ENCODE measurements around the gene OR1E2.
"Not testable (repeated sequence)": the region's sequence is repeated elsewhere in the genome, so short reads cannot be mapped to it uniquely, and the experiment has no call there.

Gene OR1E2

GRCh38 chr17:3433741-3434140 lies at the start of gene OR1E2:
Gene OR1E2 (minus strand): TSS chr17:3433841. CDS start chr17:3433841, 0 bp downstream.
- H3K4me1 ChIP-seq (ENCODE audit: control insufficient read depth, insufficient read depth, low read length), result no peaks in the 10 kb centered on the region
- no peak within 1 kb of the TSS for H3K9ac ChIP-seq (ENCODE audit: low read length in 2 of 2)
- no peaks in the 10 kb centered on the region for H3K36me3 ChIP-seq (ENCODE audit: control insufficient read depth in 2 of 2, insufficient read depth in 2 of 2, low read length in 2 of 2)
- no peak within 1 kb of the TSS for H3K4me3 ChIP-seq (ENCODE audit: low read length in 2 of 2)
- no peaks in the 10 kb centered on the region for H3K27me3 ChIP-seq (ENCODE audit: control insufficient read depth in 1 of 2, insufficient read depth in 2 of 2, low read length in 2 of 2)
- H3K9me3 ChIP-seq (ENCODE audit: control insufficient read depth in 2 of 2, low read length in 2 of 2), result no peaks in the 10 kb centered on the region
- H3K27ac ChIP-seq (ENCODE audit: low read length), result no peak within 1 kb of the TSS

- peaks cover 2 to 3% of the 10 kb centered on the region in 2 donors for H3K27me3 ChIP-seq (ENCODE audit: control insufficient read depth in 1 of 2, insufficient read depth in 2 of 2, low read length in 2 of 2)
- H3K36me3 ChIP-seq (ENCODE audit: control insufficient read depth in 2 of 2, insufficient read depth in 2 of 2, low read length in 2 of 2), result no peaks in the 10 kb centered on the region
- H3K4me3 ChIP-seq (ENCODE audit: low read length in 2 of 2), result no peak overlapping the region
- no peaks in the 10 kb centered on the region for H3K4me1 ChIP-seq (ENCODE audit: control insufficient read depth, insufficient read depth, low read length)
- H3K9me3 ChIP-seq (ENCODE audit: control insufficient read depth in 2 of 2, low read length in 2 of 2), result no peaks in the 10 kb centered on the region
- H3K9ac ChIP-seq (ENCODE audit: low read length in 2 of 2), result no peak overlapping the region
- H3K27ac ChIP-seq (ENCODE audit: low read length), result no peak overlapping the region
Measured at GRCh38 chr17:3482852-3483251, 49.2 kb upstream of the OR1E2 start.

DNA sequence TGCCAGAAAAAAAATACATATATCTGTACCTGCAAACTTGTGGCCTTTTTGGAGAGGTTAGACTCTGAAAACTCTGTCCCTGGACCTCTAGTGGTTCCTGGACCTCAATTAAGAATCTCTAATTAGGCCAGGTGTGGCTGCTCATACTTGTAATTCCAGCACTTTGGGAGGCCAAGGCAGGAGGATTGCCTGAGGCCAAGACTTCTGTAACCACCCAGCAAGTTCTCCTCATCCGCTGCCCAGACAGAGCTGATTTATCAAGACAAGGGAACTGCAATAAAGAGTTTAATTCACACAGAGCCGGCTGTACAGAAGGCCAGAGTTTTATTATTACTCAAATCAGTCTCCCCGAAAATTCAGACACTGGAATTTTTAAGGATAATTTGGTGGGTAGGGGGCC lies 46.3 kb upstream of the OR1E2 start:
- H3K4me1 ChIP-seq (ENCODE audit: control insufficient read depth, insufficient read depth, low read length), result no peaks in the 10 kb centered on the region
- H3K27ac ChIP-seq (ENCODE audit: low read length), result no peak overlapping the region
- H3K4me3 ChIP-seq (ENCODE audit: low read length in 2 of 2), result no peak overlapping the region
- H3K36me3 ChIP-seq (ENCODE audit: control insufficient read depth in 2 of 2, insufficient read depth in 2 of 2, low read length in 2 of 2), result no peaks in the 10 kb centered on the region
- no peaks in the 10 kb centered on the region for H3K9me3 ChIP-seq (ENCODE audit: control insufficient read depth in 2 of 2, low read length in 2 of 2)
- no peak overlapping the region for H3K9ac ChIP-seq (ENCODE audit: low read length in 2 of 2)
- peaks cover 0 to 3% of the 10 kb centered on the region in 2 donors for H3K27me3 ChIP-seq (ENCODE audit: control insufficient read depth in 1 of 2, insufficient read depth in 2 of 2, low read length in 2 of 2)

- H3K27ac ChIP-seq (ENCODE audit: low read length), result no peak within 1 kb of the TSS
- H3K4me1 ChIP-seq (ENCODE audit: control insufficient read depth, insufficient read depth, low read length), result no peaks in the 10 kb centered on the region
- H3K36me3 ChIP-seq (ENCODE audit: control insufficient read depth in 2 of 2, insufficient read depth in 2 of 2, low read length in 2 of 2), result no peaks in the 10 kb centered on the region
- H3K27me3 ChIP-seq (ENCODE audit: control insufficient read depth in 1 of 2, insufficient read depth in 2 of 2, low read length in 2 of 2), result no peaks in the 10 kb centered on the region
- peak within 1 kb of the TSS; percentile 3 to 10 for H3K9ac ChIP-seq (ENCODE audit: low read length in 2 of 2)
- peak within 1 kb of the TSS; percentile 15 to 61 for H3K4me3 ChIP-seq (ENCODE audit: low read length in 2 of 2)
- H3K9me3 ChIP-seq (ENCODE audit: control insufficient read depth in 2 of 2, low read length in 2 of 2), result no peaks in the 10 kb centered on the region
Measured at GRCh38 chr17:3475812-3476610, 42.4 kb upstream of the OR1E2 start, which contains the start of gene ASPA. Gene ASPA (plus strand): TSS chr17:3475997. CDS start chr17:3476160, 163 bp downstream.

DNA sequence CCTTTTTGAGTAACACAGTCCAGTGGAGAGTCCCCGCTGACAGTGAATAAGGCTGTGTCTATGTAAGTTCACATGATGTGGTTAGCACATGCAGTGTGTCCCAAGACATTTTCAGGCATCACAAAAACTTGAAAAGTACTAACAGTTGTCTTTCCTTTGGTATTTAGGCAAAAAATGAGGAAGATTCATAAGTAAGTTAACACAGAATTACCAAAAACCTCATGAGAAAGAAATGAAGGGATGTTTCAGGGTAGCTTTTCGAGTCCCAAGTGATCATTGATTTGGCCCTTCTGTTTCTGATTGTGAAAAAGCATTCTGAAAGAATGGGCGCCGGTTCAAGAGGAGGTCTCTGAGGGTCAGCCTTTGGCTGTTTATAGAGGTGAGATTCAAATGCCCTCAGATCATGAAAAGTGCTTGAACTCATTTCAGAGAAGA lies 41.6 kb upstream of the OR1E2 start:
- H3K4me3 ChIP-seq (ENCODE audit: low read length in 2 of 2), result peak overlapping the region in 1 of 2 donors; percentile 61
- H3K9ac ChIP-seq (ENCODE audit: low read length in 2 of 2), result no peak overlapping the region
- H3K36me3 ChIP-seq (ENCODE audit: control insufficient read depth in 2 of 2, insufficient read depth in 2 of 2, low read length in 2 of 2), result no peaks in the 10 kb centered on the region
- no peaks in the 10 kb centered on the region for H3K9me3 ChIP-seq (ENCODE audit: control insufficient read depth in 2 of 2, low read length in 2 of 2)
- H3K27me3 ChIP-seq (ENCODE audit: control insufficient read depth in 1 of 2, insufficient read depth in 2 of 2, low read length in 2 of 2), result no peaks in the 10 kb centered on the region
- H3K4me1 ChIP-seq (ENCODE audit: control insufficient read depth, insufficient read depth, low read length), result no peaks in the 10 kb centered on the region
- H3K27ac ChIP-seq (ENCODE audit: low read length), result no peak overlapping the region

- Histone ChIP-seq H3K36me3 (ENCODE audit: control insufficient read depth in 2 of 2, insufficient read depth in 2 of 2, low read length in 2 of 2) (no peaks in the 10 kb centered on the region), H3K27me3 (ENCODE audit: control insufficient read depth in 1 of 2, insufficient read depth in 2 of 2, low read length in 2 of 2) (no peaks in the 10 kb centered on the region), H3K9me3 (ENCODE audit: control insufficient read depth in 2 of 2, low read length in 2 of 2) (no peaks in the 10 kb centered on the region), H3K27ac (ENCODE audit: low read length) (no peak overlapping the region), H3K4me1 (ENCODE audit: control insufficient read depth, insufficient read depth, low read length) (no peaks in the 10 kb centered on the region), H3K4me3 (ENCODE audit: low read length in 2 of 2) (no peak overlapping the region), H3K9ac (ENCODE audit: low read length in 2 of 2) (no peak overlapping the region)
Measured at GRCh38 chr17:3474212-3474611, 40.6 kb upstream of the OR1E2 start.

DNA sequence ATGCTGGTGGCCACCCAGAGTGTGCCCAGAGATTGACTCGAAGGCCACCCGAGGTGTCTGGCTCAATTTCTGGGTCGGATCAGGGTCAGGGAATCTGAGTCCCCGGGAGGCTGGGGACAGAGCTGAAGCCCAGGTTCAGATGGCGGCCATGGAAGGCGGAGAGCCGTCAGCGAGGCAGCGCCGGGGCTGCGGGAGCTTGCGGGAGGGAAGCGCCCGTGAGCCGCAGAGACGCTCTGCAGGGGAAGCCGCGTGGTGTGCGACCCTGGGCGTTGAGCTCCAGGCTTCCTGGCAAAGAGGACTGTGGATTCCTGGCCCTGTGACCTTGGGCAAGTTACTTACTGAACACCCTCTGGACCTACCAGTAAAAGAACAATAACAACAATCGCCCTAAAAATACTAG lies 38.5 kb upstream of the OR1E2 start:
- Histone ChIP-seq H3K27me3 (ENCODE audit: control insufficient read depth in 1 of 2, insufficient read depth in 2 of 2, low read length in 2 of 2) (no peaks in the 10 kb centered on the region), H3K36me3 (ENCODE audit: control insufficient read depth in 2 of 2, insufficient read depth in 2 of 2, low read length in 2 of 2) (no peaks in the 10 kb centered on the region)

DNA sequence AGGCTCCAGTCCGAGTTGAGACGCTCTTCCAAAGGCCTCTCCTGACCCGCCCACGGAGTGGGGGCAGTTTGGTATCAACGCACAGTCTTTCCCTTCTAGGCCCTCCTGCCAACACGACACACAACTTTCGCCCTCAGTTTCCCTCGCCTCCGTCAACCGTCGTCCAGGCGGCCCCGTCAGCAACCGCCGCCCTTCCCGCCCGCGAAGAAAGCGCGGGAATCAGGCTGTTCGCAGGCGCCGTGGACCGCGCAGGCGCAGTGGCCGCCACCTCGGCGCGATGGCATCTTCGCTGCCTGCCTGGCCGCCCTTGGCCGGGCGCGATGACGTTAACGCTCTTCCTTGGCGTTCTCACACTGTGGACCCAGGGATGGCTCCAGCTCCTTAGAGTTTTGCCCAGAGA lies 38.0 kb upstream of the OR1E2 start, which contains the start of gene SPATA22:
SPATA22 (minus strand) TSS at position 221 of the 400 bp plus-strand sequence. CDS start 2,494 bp downstream, outside the sequence.
- H3K4me3 ChIP-seq (ENCODE audit: low read length in 2 of 2), result no peak within 1 kb of the TSS
- H3K27me3 ChIP-seq (ENCODE audit: control insufficient read depth in 1 of 2, insufficient read depth in 2 of 2, low read length in 2 of 2), result no peaks in the 10 kb centered on the region
- H3K27ac ChIP-seq (ENCODE audit: low read length), result no peak within 1 kb of the TSS
- no peak within 1 kb of the TSS for H3K9ac ChIP-seq (ENCODE audit: low read length in 2 of 2)
- no peaks in the 10 kb centered on the region for H3K36me3 ChIP-seq (ENCODE audit: control insufficient read depth in 2 of 2, insufficient read depth in 2 of 2, low read length in 2 of 2)
- H3K9me3 ChIP-seq (ENCODE audit: control insufficient read depth in 2 of 2, low read length in 2 of 2), result no peaks in the 10 kb centered on the region
- no peaks in the 10 kb centered on the region for H3K4me1 ChIP-seq (ENCODE audit: control insufficient read depth, insufficient read depth, low read length)

More for the DNA sequence above, 38.5 kb upstream of the OR1E2 start:
- Histone ChIP-seq H3K4me1 (ENCODE audit: control insufficient read depth, insufficient read depth, low read length) (no peaks in the 10 kb centered on the region), H3K9ac (ENCODE audit: low read length in 2 of 2) (no peak overlapping the region), H3K27ac (ENCODE audit: low read length) (no peak overlapping the region), H3K4me3 (ENCODE audit: low read length in 2 of 2) (no peak overlapping the region), H3K9me3 (ENCODE audit: control insufficient read depth in 2 of 2, low read length in 2 of 2) (no peaks in the 10 kb centered on the region)

GRCh38 chr17:3469529-3469928 lies 35.9 kb upstream of the OR1E2 start:
- Histone ChIP-seq H3K27ac (ENCODE audit: low read length) (no peak overlapping the region), H3K4me3 (ENCODE audit: low read length in 2 of 2) (no peak overlapping the region), H3K9ac (ENCODE audit: low read length in 2 of 2) (no peak overlapping the region), H3K36me3 (ENCODE audit: control insufficient read depth in 2 of 2, insufficient read depth in 2 of 2, low read length in 2 of 2) (no peaks in the 10 kb centered on the region), H3K27me3 (ENCODE audit: control insufficient read depth in 1 of 2, insufficient read depth in 2 of 2, low read length in 2 of 2) (no peaks in the 10 kb centered on the region), H3K9me3 (ENCODE audit: control insufficient read depth in 2 of 2, low read length in 2 of 2) (no peaks in the 10 kb centered on the region), H3K4me1 (ENCODE audit: control insufficient read depth, insufficient read depth, low read length) (no peaks in the 10 kb centered on the region)

DNA sequence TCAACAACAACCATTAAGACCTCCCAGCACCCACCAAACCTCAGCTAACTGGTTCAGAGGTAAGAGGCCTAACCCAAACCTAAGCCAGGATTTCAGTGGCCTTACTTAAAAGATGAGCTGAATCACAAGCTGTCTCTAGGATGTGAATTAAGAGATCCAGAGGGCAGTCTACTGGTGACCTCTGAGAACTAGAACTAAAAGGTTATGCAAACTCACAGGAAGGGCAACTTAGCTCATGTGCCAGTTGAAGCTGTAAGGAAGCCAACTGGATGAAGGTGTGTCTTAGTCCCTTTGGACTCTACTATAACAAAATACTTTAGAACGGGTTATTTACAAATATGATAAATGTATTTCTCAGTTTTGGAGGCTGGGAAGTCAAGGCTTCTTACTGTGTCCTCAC lies 32.7 kb upstream of the OR1E2 start:
- H3K36me3 ChIP-seq (ENCODE audit: control insufficient read depth in 2 of 2, insufficient read depth in 2 of 2, low read length in 2 of 2); H3K27me3 ChIP-seq (ENCODE audit: control insufficient read depth in 1 of 2, insufficient read depth in 2 of 2, low read length in 2 of 2); H3K4me3 ChIP-seq (ENCODE audit: low read length in 2 of 2); H3K4me1 ChIP-seq (ENCODE audit: control insufficient read depth, insufficient read depth, low read length); H3K9me3 ChIP-seq (ENCODE audit: control insufficient read depth in 2 of 2, low read length in 2 of 2); H3K27ac ChIP-seq (ENCODE audit: low read length); H3K9ac ChIP-seq (ENCODE audit: low read length in 2 of 2): not testable (repeated sequence)

DNA sequence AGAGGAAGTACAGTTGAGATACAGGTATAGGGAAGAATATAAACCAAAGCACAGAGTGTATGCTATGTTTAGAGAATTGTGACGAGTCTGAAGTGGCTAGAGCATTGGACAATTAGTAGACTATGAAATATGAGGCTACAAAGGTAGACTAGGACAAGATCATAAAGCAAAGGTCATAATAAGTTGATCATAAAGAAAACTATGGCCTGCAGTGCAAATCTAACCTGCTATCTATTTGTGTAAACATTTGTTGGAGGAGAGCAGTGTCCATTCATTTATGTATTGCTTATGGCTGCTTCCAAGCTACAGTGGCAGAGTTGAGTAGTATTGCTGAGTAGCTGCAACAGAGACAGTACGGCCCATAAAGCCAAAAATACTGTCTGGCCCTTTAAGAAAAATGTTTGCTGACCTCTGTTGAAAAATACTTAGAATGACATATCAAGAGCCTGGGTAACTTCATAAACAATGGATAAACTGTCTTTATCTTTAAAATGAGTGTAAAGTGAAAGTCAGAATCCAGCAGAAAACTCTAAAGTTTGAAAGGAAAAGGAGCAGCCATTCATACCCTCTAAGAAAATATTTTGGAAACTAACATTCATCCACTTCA lies 14.5 kb upstream of the OR1E2 start:
- Histone ChIP-seq H3K9me3 (ENCODE audit: control insufficient read depth in 2 of 2, low read length in 2 of 2) (no peaks in the 10 kb centered on the region), H3K27ac (ENCODE audit: low read length) (no peak overlapping the region), H3K9ac (ENCODE audit: low read length in 2 of 2) (no peak overlapping the region)

More for the DNA sequence above, 14.5 kb upstream of the OR1E2 start:
- H3K4me3 ChIP-seq (ENCODE audit: low read length in 2 of 2), result no peak overlapping the region
- no peaks in the 10 kb centered on the region for H3K36me3 ChIP-seq (ENCODE audit: control insufficient read depth in 2 of 2, insufficient read depth in 2 of 2, low read length in 2 of 2)
- H3K4me1 ChIP-seq (ENCODE audit: control insufficient read depth, insufficient read depth, low read length), result no peaks in the 10 kb centered on the region
- H3K27me3 ChIP-seq (ENCODE audit: control insufficient read depth in 1 of 2, insufficient read depth in 2 of 2, low read length in 2 of 2), result no peaks in the 10 kb centered on the region

Data from stomach smooth muscle (tissue), 2 donors.